K562 (cell line): ENCODE data around the gene CBFA2T3. TPM values are rescaled to one million over a fixed set of nuclear protein-coding genes. Genes with fewer than 3 reads are reported as not detected.
A peak's percentile ranks its signal among the peaks of the same experiment; 100 is the strongest.

Experiments used
- ATAC-seq: fragments of 200-7000 bp; cut with Tn5 transposase; 3 replicates; pipeline ENCODE4 v1.9.1; 2020; ENCODE audit warnings: moderate library complexity
- BruUV-seq: library from RNA; stranded (reverse); fragments of 400-500 nt; replicated peaks from 2 replicates; lab custom pipeline; 2021; lab: Mats Ljungman, UMichigan
- CTCF ChIA-PET: fragments of 300-600 bp; formaldehyde crosslinking; extraction: SDS; loops from one replicate; lab custom pipeline; 2021; ENCODE audit warnings: low intra/inter-chr PET ratio; lab: Yijun Ruan, JAX
- POLR2A ChIA-PET: fragments of 300-600, 350-650 bp; sonication (Branson Sonifier 250); formaldehyde crosslinking; extraction: SDS; loops from one replicate; lab custom pipeline; 2021; ENCODE audit warnings: antibody characterized with exemption, inconsistent platforms; lab: Yijun Ruan, JAX
- DNase-seq, 4 experiments: peaks; one replicate each; pipeline versions ENCODE4 v3.0.0 to v3.0.0-alpha.2; 2011 to 2018; ENCODE audit warnings: low spot score in 3 of 4, mixed read lengths in 3 of 4; ENCODE audit errors: extremely low read depth in 1 of 4
- FAIRE-seq: peaks from 2 replicates; lab custom pipeline; 2011; peaks lifted over from hg19 to GRCh38; lab: Jason Lieb, UNC
- H2AFZ ChIP-seq: 2 replicates; pipeline ENCODE4 v1.6.0; 2011; ENCODE audit warnings: low read depth, low read length, control low read depth, inconsistent platforms
- H3K27ac ChIP-seq: fragments of 200-600 bp; 3 replicates; pipeline ENCODE4 v1.8.0; 2011; ENCODE audit warnings: low read depth, mild to moderate bottlenecking, control low read depth, inconsistent platforms, low read length, moderate library complexity, mixed read lengths; ENCODE audit errors: extremely low read depth
- H3K27me3 ChIP-seq, 2 experiments: fragments of 300-600 bp in 1 of 2; 2 replicates in 1 of 2; 3 replicates in 1 of 2; pipeline versions ENCODE4 v1.6.0 to v1.8.0; 2011; ENCODE audit warnings: inconsistent platforms in 2 of 2, low read length in 2 of 2, mild to moderate bottlenecking in 1 of 2, mixed read lengths in 1 of 2, moderate library complexity in 1 of 2; ENCODE audit not compliant: control insufficient read depth in 2 of 2, insufficient read depth in 2 of 2
- H3K36me3 ChIP-seq: fragments of 300-600 bp; 3 replicates; pipeline ENCODE4 v1.8.0; 2011; ENCODE audit warnings: mild to moderate bottlenecking, low read length, inconsistent platforms; ENCODE audit not compliant: control insufficient read depth, insufficient read depth
- H3K4me1 ChIP-seq, 2 experiments: fragments of 200-600 bp in 1 of 2; replicated peaks in 1 of 2; 2 replicates in 1 of 2; 3 replicates in 1 of 2; pipeline versions ENCODE4 v1.5.1 to v1.8.0; 2011; ENCODE audit warnings: inconsistent platforms in 2 of 2, low read length in 2 of 2, mild to moderate bottlenecking in 1 of 2, mixed read lengths in 1 of 2, moderate library complexity in 1 of 2; ENCODE audit not compliant: control insufficient read depth in 2 of 2, insufficient read depth in 2 of 2
- H3K4me2 ChIP-seq: 2 replicates; pipeline ENCODE4 v1.6.1; 2011; ENCODE audit warnings: low read length, control low read depth, inconsistent platforms, mixed read lengths; ENCODE audit not compliant: insufficient read depth
- H3K4me3 ChIP-seq: fragments of 200-600 bp; sonication (generic), shearing (Covaris generic); 2 replicates; pipeline ENCODE4 v1.5.1; 2016; ENCODE audit warnings: control low read depth, inconsistent platforms
- H3K79me2 ChIP-seq: fragments of 200-600 bp; 3 replicates; pipeline ENCODE4 v1.8.0; 2011; ENCODE audit warnings: low read length, inconsistent platforms; ENCODE audit not compliant: control insufficient read depth, insufficient read depth
- H3K9ac ChIP-seq, 2 experiments: 2 replicates each; pipeline versions ENCODE4 v1.6.0 to v1.6.1; 2011; ENCODE audit warnings: low read depth in 2 of 2, low read length in 2 of 2, control low read depth in 1 of 2, inconsistent platforms in 1 of 2, mild to moderate bottlenecking in 1 of 2, mixed read lengths in 1 of 2; ENCODE audit not compliant: insufficient read depth in 1 of 2
- H3K9me1 ChIP-seq: one replicate; pipeline ENCODE4 v1.6.0; 2011; ENCODE audit warnings: inconsistent platforms, mild to moderate bottlenecking, low read length, moderate library complexity; ENCODE audit not compliant: control insufficient read depth, insufficient read depth
- H3K9me3 ChIP-seq: replicated peaks from 2 replicates; pipeline ENCODE4 v1.5.1; 2011; ENCODE audit warnings: low read depth, low read length, inconsistent platforms; ENCODE audit not compliant: control insufficient read depth, insufficient read depth
- H4K20me1 ChIP-seq: replicated peaks from 2 replicates; pipeline ENCODE4 v1.6.1; 2011; ENCODE audit warnings: low read length, inconsistent platforms, mixed read lengths; ENCODE audit not compliant: control insufficient read depth, insufficient read depth
- MBD2 ChIP-seq: sonication (generic); IDR thresholded peaks from 2 replicates; pipeline ENCODE4 v1.6.1; 2016; ENCODE audit warnings: low read depth, borderline replicate concordance
- PCBP1 ChIP-seq: fragments of 200-400 bp; formaldehyde crosslinking; IDR thresholded peaks from 2 replicates; pipeline ENCODE4 v1.6.1; 2018; ENCODE audit warnings: mild to moderate bottlenecking, low read depth, low read length; ENCODE audit not compliant: poor library complexity, severe bottlenecking
- ZNF133 ChIP-seq: fragments of 250-450 bp; sonication (Bioruptor Pico); IDR thresholded peaks from 2 replicates; pipeline ENCODE4 v1.4.0; 2020; ENCODE audit warnings: mild to moderate bottlenecking
- WGBS: fragments of 100-300 bp; shearing (Covaris generic); methylation state at CpG from one replicate; pipeline ENCODE4 v1.1.6; 2016; ENCODE audit warnings: low coverage, mixed read lengths; ENCODE audit not compliant: insufficient coverage; ENCODE audit errors: missing lambda C conversion rate; 5-methylcytosine and 5-hydroxymethylcytosine counted together
- in situ Hi-C: fragments of 300-500 bp; cut with MboI; formaldehyde crosslinking; loops from 4 replicates; pipeline ENCODE4 v1.15.0; 2018; ENCODE audit warnings: inconsistent platforms, mixed read lengths
- intact Hi-C: fragments of 100-400 bp; cut with micrococcal nuclease; formaldehyde crosslinking; loops from 2 replicates; pipeline ENCODE4 v1.14.2; 2022
- polyA plus RNA-seq, 8 experiments: library from polyadenylated mRNA; depleted of rRNA in 4 of 8; stranded (reverse) in 5 of 8; unstranded in 3 of 8; fragments of >200 nt; fragmentation: Nextera tagmentation in 2 of 8; fragmentation: Illumina TruSeq in 1 of 8; extraction: Ambion mirVana in 2 of 8; extraction: Trizol in 1 of 8; gene quantifications; 2 replicates each; pipeline versions ENCODE4 v1.2.1 to v1.2.3, GENCODE V29; 2011 to 2014; ENCODE audit warnings: inconsistent platforms in 1 of 8, missing spikeins in 1 of 8
- total RNA-seq, 7 experiments: library from RNA; depleted of rRNA in 6 of 7; stranded (reverse); fragments of >200 nt in 6 of 7; fragmentation: Illumina TruSeq in 2 of 7; extraction: Trizol in 2 of 7; gene quantifications; 2 replicates each; pipeline versions ENCODE4 v1.2.1 to v1.2.3, GENCODE V29; 2011 to 2021; ENCODE audit warnings: low replicate concordance in 1 of 7
- TF ChIP-seq, protein P1 (sequence below): fragments of 450-650 bp; formaldehyde crosslinking; IDR thresholded peaks from 2 replicates; pipeline ENCODE4 v1.4.0; 2020; ENCODE audit warnings: mild to moderate bottlenecking, moderate library complexity

Gene CBFA2T3
- total and polyA plus RNA-seq, 9 of the 15 experiments (the other 6 are each of a cell fraction or from before 2014, with no cell fraction given) = 2.3 to 145 (median 6.7) TPM

GRCh38 chr16:89006036-89006752, 29.2 kb upstream of the CBFA2T3 start:
- in situ Hi-C loops (no loop called here), intact Hi-C loops (loop anchor here (10.0 kb wide), 1 partner anchor 191 kb away; the partner anchor contains the start of gene APRT)

GRCh38 chr16:89005201-89006035, 28.4 kb upstream of the CBFA2T3 start:
- ATAC-seq = no peak
- Histone ChIP-seq H4K20me1 (peaks cover 10% of the 10 kb centered on the region), H3K79me2 (no peaks in the 10 kb centered on the region; the same call in 2 of the 3 replicates), H3K4me1 (peaks cover 18 to 65% of the 10 kb centered on the region in 2 experiments), H3K9ac (no peak overlapping the region), H3K36me3 (no peaks in the 10 kb centered on the region), H3K27me3 (0 out of 5 replicates have a peak, but pooled peaks cover 0 to 4% of the 10 kb centered on the region in 2 experiments), H3K9me1 (peaks cover 3% of the 10 kb centered on the region), H3K9me3 (0 out of 2 replicates have a peak, but pooled peaks cover 4% of the 10 kb centered on the region), H3K4me2 (no peak overlapping the region), H2AFZ (no peak overlapping the region), H3K4me3 (no peak overlapping the region)
- intact Hi-C loops (loop anchor here (10.0 kb wide), 1 partner anchor 191 kb away; the partner anchor contains the start of gene APRT), in situ Hi-C loops (no loop called here)
- no peak for DNase-seq
- ChIA-PET POLR2A (interaction anchor here (0.9 to 1.0 kb wide), 3 partner anchors 12 to 126 kb away, joined by 4 to 5 read pairs (median 4); no protein-coding TSS in a partner anchor), CTCF (no interaction called here)
- 50% methylated on average over 18 of the region's 23 CpGs for WGBS
- no TSS peak for BruUV-seq
- FAIRE-seq = peak; percentile 19
- TF ChIP-seq ZNF133 (CRISPR knock-in tag) = no peak
- TF ChIP-seq, protein P1, sequence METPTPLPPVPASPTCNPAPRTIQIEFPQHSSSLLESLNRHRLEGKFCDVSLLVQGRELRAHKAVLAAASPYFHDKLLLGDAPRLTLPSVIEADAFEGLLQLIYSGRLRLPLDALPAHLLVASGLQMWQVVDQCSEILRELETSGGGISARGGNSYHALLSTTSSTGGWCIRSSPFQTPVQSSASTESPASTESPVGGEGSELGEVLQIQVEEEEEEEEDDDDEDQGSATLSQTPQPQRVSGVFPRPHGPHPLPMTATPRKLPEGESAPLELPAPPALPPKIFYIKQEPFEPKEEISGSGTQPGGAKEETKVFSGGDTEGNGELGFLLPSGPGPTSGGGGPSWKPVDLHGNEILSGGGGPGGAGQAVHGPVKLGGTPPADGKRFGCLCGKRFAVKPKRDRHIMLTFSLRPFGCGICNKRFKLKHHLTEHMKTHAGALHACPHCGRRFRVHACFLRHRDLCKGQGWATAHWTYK (CRISPR knock-in tag) = peak; percentile 99
- TF ChIP-seq, all 486 proteins: peak for 1
- H3K27ac ChIP-seq = no peak overlapping the region

More at GRCh38 chr16:89006036-89006752, 29.2 kb upstream of the CBFA2T3 start:
- Histone ChIP-seq H3K9me1 (peaks cover 3% of the 10 kb centered on the region), H3K4me3 (no peak overlapping the region), H3K36me3 (no peaks in the 10 kb centered on the region), H3K4me2 (no peak overlapping the region), H3K9me3 (0 out of 2 replicates have a peak, but pooled peaks cover 2% of the 10 kb centered on the region), H3K9ac (no peak overlapping the region), H2AFZ (no peak overlapping the region), H3K27ac (no peak overlapping the region), H4K20me1 (peaks cover 10% of the 10 kb centered on the region), H3K4me1 (peaks cover 17 to 59% of the 10 kb centered on the region in 2 experiments), H3K79me2 (no peaks in the 10 kb centered on the region; the same call in 2 of the 3 replicates), H3K27me3 (0 out of 5 replicates have a peak, but pooled peaks cover 0 to 4% of the 10 kb centered on the region in 2 experiments)
- peak; percentile 65 for TF ChIP-seq PCBP1
- no peak for TF ChIP-seq MBD2
- CTCF ChIA-PET = no interaction called here
- DNase-seq = no peak
- no peak for ATAC-seq
- POLR2A ChIA-PET = no interaction called here
- no peak for FAIRE-seq
- no TSS peak for BruUV-seq
- 30% methylated on average over 16 of the region's 24 CpGs for WGBS
